ENCODE measurements around the gene PPIH. TPM values are rescaled to one million over a fixed set of nuclear protein-coding genes. Genes with fewer than 3 reads are reported as not detected.
A peak's percentile ranks its signal among the peaks of the same experiment; 100 is the strongest.
"Not testable (repeated sequence)": the region's sequence is repeated elsewhere in the genome, so short reads cannot be mapped to it uniquely, and the experiment has no call there.

Gene PPIH
- total and polyA plus RNA-seq, 2 of the 13 experiments (the other 11 are each of a cell fraction or from before 2014, with no cell fraction given), result 29.9 to 72.6 TPM

- no peak for TF ChIP-seq MLXIP (CRISPR knock-in tag; IDR thresholded peaks at IDR 0.05; ENCODE audit: borderline replicate concordance)
- TF ChIP-seq ZNF546 (CRISPR knock-in tag; conservative IDR thresholded peaks at IDR 0.05), result no peak
- TF ChIP-seq SOX5 (CRISPR knock-in tag; IDR thresholded peaks at IDR 0.05; ENCODE audit: borderline replicate concordance), result no peak
- TF ChIP-seq CTCF (CRISPR knock-in tag; IDR thresholded peaks at IDR 0.05), result no peak
- no peak for TF ChIP-seq ZNF121 (CRISPR knock-in tag; IDR thresholded peaks at IDR 0.05)
- no peak for TF ChIP-seq ZNF264 (CRISPR knock-in tag; IDR thresholded peaks at IDR 0.05)
- TF ChIP-seq ONECUT2 (CRISPR knock-in tag; IDR thresholded peaks at IDR 0.05), result no peak
- no peak for TF ChIP-seq REL (CRISPR knock-in tag; conservative IDR thresholded peaks at IDR 0.05)
- no peak for TF ChIP-seq ZNF431 (CRISPR knock-in tag; IDR thresholded peaks at IDR 0.05; ENCODE audit: borderline replicate concordance, low read depth)
These were observed 55.1 kb downstream of the PPIH start (continued) for GRCh38 chr1:42713293-42713692.

GRCh38 chr1:42714441-42714840, 56.2 kb downstream of the PPIH start:
- H3K79me2 ChIP-seq (ENCODE audit: insufficient read depth, low read length); in situ Hi-C loops (cut with HindIII; ENCODE audit: extremely low pct_ligation_motif_present, low pct_unique_long_range_greater_than_20kb); H2AFZ ChIP-seq (ENCODE audit: low read length); intact Hi-C loops (cut with micrococcal nuclease; ENCODE audit: unreplicated experiment); H3K27ac ChIP-seq (ENCODE audit: extremely low read length, insufficient read depth, low read length); H4K20me1 ChIP-seq (ENCODE audit: insufficient read depth, low read length); H3K9ac ChIP-seq (ENCODE audit: insufficient read depth, low read depth, low read length); H3K4me3 ChIP-seq (replicated peaks in 1 of 3; ENCODE audit: insufficient read depth in 1 of 3, low read depth in 2 of 3, low read length in 3 of 3); BruUV-seq (replicated peaks); H3K27me3 ChIP-seq (ENCODE audit: control insufficient read depth in 1 of 2, insufficient read depth in 2 of 2, low read length in 2 of 2); ATAC-seq; H3K4me2 ChIP-seq (ENCODE audit: low read depth, low read length); CTCF ChIA-PET (ENCODE audit: low intra/inter-chr PET ratio, low total read pairs); H3K4me1 ChIP-seq (ENCODE audit: insufficient read depth, low read length); FAIRE-seq; DNase-seq (ENCODE audit: low spot score): not testable (repeated sequence)
- POLR2A ChIA-PET, result interaction anchor here (0.8 kb wide), 1 partner anchor 32 kb away, joined by 3 read pairs; the partner anchor contains the start of gene YBX1
- peaks cover 1 to 13% of the 10 kb centered on the region in 2 experiments; a peak in 1 of 5 replicates for H3K36me3 ChIP-seq (replicated peaks in 1 of 2; ENCODE audit: control insufficient read depth in 1 of 2, insufficient read depth in 2 of 2, low read length in 2 of 2)
- TF ChIP-seq ZNF160 (CRISPR knock-in tag; IDR thresholded peaks at IDR 0.05), result peak; percentile 98
- H3K9me3 ChIP-seq (ENCODE audit: low read length), result peaks cover 13% of the 10 kb centered on the region; the same call in 1 of the 2 replicates
